ENCODE measurements around the gene LRRC61.
A peak's percentile ranks its signal among the peaks of the same experiment; 100 is the strongest.

LRRC61 gene

DNA sequence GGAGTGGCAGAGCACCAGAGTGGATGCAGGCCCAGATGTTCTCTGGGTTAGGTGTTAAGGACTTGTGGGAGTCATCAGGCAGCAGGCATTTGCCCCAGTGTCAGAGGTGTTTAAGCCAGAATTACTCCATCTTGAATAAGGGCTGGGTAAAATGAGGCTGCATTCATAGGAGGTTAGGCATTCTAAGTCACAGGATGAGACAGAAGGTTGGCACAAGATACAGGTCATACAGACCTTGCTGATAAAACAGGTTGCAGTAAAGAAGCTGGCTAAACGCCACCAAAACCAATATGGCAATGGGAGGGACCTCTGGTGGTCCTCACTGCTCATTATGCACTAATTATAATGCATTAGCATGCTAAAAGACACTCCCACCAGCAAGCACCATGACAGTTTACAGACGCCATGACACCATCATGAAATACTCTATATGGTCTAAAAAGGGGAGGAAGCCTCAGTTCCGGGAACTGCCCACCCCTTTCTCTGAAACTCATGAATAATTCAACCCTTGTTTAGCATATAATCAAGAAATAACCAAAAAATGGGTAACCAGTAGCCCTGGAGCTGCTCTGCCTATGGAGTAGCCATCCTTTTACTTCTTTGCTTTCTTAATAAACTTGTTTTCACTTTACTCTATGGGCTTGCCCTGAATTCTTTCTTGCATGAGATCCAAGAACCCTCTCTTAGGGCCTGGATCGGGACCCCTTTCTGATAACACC, 882 bp upstream of the LRRC61 start:
- no peaks in the 10 kb centered on the region for H4K20me1 ChIP-seq (ENCODE audit: insufficient read depth)
- peak overlapping the region; percentile 98 for H3K9ac ChIP-seq
- H3K4me1 ChIP-seq (ENCODE audit: low read depth, poor library complexity, severe bottlenecking), result peaks cover 51% of the 10 kb centered on the region
- TF ChIP-seq, protein P1, sequence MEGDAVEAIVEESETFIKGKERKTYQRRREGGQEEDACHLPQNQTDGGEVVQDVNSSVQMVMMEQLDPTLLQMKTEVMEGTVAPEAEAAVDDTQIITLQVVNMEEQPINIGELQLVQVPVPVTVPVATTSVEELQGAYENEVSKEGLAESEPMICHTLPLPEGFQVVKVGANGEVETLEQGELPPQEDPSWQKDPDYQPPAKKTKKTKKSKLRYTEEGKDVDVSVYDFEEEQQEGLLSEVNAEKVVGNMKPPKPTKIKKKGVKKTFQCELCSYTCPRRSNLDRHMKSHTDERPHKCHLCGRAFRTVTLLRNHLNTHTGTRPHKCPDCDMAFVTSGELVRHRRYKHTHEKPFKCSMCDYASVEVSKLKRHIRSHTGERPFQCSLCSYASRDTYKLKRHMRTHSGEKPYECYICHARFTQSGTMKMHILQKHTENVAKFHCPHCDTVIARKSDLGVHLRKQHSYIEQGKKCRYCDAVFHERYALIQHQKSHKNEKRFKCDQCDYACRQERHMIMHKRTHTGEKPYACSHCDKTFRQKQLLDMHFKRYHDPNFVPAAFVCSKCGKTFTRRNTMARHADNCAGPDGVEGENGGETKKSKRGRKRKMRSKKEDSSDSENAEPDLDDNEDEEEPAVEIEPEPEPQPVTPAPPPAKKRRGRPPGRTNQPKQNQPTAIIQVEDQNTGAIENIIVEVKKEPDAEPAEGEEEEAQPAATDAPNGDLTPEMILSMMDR (conservative IDR thresholded peaks at IDR 0.05; ENCODE audit: low read depth, low read length), result no peak
- no peaks in the 10 kb centered on the region; the same call in 1 of the 2 replicates for H3K36me3 ChIP-seq (ENCODE audit: insufficient read depth)
- peak overlapping the region; percentile 93 for H3K27ac ChIP-seq
- peak overlapping the region; percentile 80 for H3K4me2 ChIP-seq
- H3K4me3 ChIP-seq (IDR thresholded peaks at IDR 0.05; ENCODE audit: insufficient read depth, low read depth, low read length), result no peak overlapping the region
- H3K27me3 ChIP-seq (ENCODE audit: insufficient read depth, low read depth), result no peaks in the 10 kb centered on the region
- H3K79me2 ChIP-seq (ENCODE audit: insufficient read depth, low read depth), result peaks cover 70% of the 10 kb centered on the region
- H2AFZ ChIP-seq (ENCODE audit: low read depth), result peak overlapping the region; percentile 76; the same call in 1 of the 2 replicates

DNA sequence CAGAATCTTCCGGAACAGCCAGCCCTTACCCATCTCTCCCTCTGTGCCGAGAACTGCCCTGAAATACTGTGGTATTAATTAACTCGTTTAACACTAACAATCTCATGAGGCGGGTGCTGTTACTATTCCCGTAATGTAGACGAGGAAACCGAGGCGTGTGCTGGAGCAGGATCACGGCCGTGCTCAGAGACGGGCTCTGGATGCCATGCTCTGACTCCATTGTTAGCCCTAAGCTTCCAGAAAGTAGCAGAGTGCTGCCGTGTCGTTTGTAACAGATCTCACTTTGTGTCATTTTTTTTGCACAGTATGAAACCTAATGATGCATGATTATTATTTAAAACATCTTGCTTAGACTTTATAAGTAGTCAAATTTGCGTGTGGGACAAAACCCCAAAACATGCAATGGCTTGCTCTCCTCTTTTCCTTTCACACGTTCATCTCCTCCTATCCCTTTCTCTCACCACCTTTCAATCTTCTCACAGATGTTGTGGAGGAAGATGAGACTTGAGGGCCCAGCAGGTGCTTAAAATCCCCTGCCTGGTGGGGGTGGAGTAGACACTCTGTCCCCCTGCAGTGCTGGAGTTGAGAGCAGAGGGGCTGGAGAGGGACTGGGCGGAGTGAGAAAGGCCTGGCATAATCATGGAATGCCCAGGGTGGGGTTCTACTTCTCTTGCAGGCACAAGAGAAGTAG, 672 bp downstream of the LRRC61 start:
- Histone ChIP-seq H3K4me2 (peak overlapping the region; percentile 80), H2AFZ (ENCODE audit: low read depth) (peak overlapping the region; percentile 76), H3K4me3 (IDR thresholded peaks at IDR 0.05; ENCODE audit: insufficient read depth, low read depth, low read length) (no peak overlapping the region), H3K27ac (peak overlapping the region; percentile 93), H3K79me2 (ENCODE audit: insufficient read depth, low read depth) (peaks cover 61% of the 10 kb centered on the region), H3K36me3 (ENCODE audit: insufficient read depth) (no peaks in the 10 kb centered on the region; the same call in 1 of the 2 replicates), H4K20me1 (ENCODE audit: insufficient read depth) (no peaks in the 10 kb centered on the region), H3K9ac (peak overlapping the region; percentile 98), H3K4me1 (ENCODE audit: low read depth, poor library complexity, severe bottlenecking) (peaks cover 46% of the 10 kb centered on the region), H3K27me3 (ENCODE audit: insufficient read depth, low read depth) (no peaks in the 10 kb centered on the region)
- TF ChIP-seq, protein P1 (conservative IDR thresholded peaks at IDR 0.05; ENCODE audit: low read depth, low read length), result no peak

DNA sequence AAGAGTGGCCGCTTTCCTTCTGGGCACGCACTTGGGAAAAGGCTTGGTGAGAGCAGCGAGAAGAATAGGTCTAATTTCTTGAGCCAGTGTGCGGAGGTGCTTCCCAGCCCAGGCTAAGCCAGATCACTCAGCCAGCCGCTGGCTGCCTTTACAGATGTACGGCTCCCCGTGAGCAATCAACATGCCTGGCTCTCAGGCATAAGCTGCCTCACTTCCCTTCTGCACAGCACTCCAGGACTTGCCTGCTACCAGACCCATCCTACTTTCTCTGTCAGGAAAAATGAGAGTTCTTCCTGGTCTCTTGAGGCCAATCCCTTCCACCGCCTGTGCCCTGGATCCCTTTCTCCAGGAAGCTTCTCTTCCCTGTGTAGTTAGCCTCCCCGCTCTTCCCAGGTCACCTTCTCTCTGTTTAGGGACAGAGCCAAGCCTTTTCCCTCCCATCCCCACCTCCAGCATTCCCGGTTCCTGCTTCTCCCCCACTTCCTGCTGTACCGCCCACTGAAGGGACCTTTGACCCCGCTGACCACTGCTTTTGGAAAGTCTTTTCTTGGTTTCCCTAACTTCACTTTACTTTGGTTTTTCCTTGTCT, 1.3 kb downstream of the LRRC61 start:
- Histone ChIP-seq H2AFZ (ENCODE audit: low read depth) (no peak overlapping the region), H3K79me2 (ENCODE audit: insufficient read depth, low read depth) (peaks cover 56% of the 10 kb centered on the region), H3K4me1 (ENCODE audit: low read depth, poor library complexity, severe bottlenecking) (peaks cover 39% of the 10 kb centered on the region), H3K4me3 (IDR thresholded peaks at IDR 0.05; ENCODE audit: insufficient read depth, low read depth, low read length) (no peak overlapping the region), H3K4me2 (peak overlapping the region; percentile 80), H3K27ac (peak overlapping the region; percentile 93), H4K20me1 (ENCODE audit: insufficient read depth) (no peaks in the 10 kb centered on the region), H3K9ac (peak overlapping the region; percentile 98; the same call in 1 of the 2 replicates), H3K27me3 (ENCODE audit: insufficient read depth, low read depth) (no peaks in the 10 kb centered on the region), H3K36me3 (ENCODE audit: insufficient read depth) (no peaks in the 10 kb centered on the region; the same call in 1 of the 2 replicates)
- TF ChIP-seq, protein P1 (conservative IDR thresholded peaks at IDR 0.05; ENCODE audit: low read depth, low read length), result no peak

- peaks cover 49% of the 10 kb centered on the region for H3K79me2 ChIP-seq (ENCODE audit: insufficient read depth, low read depth)
- TF ChIP-seq, protein P1 (conservative IDR thresholded peaks at IDR 0.05; ENCODE audit: low read depth, low read length), result no peak
- no peak overlapping the region for H3K4me3 ChIP-seq (IDR thresholded peaks at IDR 0.05; ENCODE audit: insufficient read depth, low read depth, low read length)
- no peak overlapping the region; the same call in 1 of the 2 replicates for H3K4me2 ChIP-seq
- no peak overlapping the region for H3K9ac ChIP-seq
- H3K27me3 ChIP-seq (ENCODE audit: insufficient read depth, low read depth), result no peaks in the 10 kb centered on the region
- no peak overlapping the region for H2AFZ ChIP-seq (ENCODE audit: low read depth)
- no peak overlapping the region for H3K27ac ChIP-seq
- H4K20me1 ChIP-seq (ENCODE audit: insufficient read depth), result no peaks in the 10 kb centered on the region
- no peaks in the 10 kb centered on the region; the same call in 1 of the 2 replicates for H3K36me3 ChIP-seq (ENCODE audit: insufficient read depth)
- peaks cover 32% of the 10 kb centered on the region for H3K4me1 ChIP-seq (ENCODE audit: low read depth, poor library complexity, severe bottlenecking)
These were observed 2.0 kb downstream of the LRRC61 start for GRCh38 chr7:150325110-150325611.

All from KMS-11 (cell line).